ENCODE results near the gene TBC1D5.

GRCh38 chr3:17187589-17188184 lies 554.7 kb downstream of the TBC1D5 start:
- no peak for TF ChIP-seq CTCF (IDR thresholded peaks at IDR 0.05)
- no peak for TF ChIP-seq POLR2A (IDR thresholded peaks at IDR 0.05)
